ENCODE data around the gene SNX11.

The SNX11 gene

DNA sequence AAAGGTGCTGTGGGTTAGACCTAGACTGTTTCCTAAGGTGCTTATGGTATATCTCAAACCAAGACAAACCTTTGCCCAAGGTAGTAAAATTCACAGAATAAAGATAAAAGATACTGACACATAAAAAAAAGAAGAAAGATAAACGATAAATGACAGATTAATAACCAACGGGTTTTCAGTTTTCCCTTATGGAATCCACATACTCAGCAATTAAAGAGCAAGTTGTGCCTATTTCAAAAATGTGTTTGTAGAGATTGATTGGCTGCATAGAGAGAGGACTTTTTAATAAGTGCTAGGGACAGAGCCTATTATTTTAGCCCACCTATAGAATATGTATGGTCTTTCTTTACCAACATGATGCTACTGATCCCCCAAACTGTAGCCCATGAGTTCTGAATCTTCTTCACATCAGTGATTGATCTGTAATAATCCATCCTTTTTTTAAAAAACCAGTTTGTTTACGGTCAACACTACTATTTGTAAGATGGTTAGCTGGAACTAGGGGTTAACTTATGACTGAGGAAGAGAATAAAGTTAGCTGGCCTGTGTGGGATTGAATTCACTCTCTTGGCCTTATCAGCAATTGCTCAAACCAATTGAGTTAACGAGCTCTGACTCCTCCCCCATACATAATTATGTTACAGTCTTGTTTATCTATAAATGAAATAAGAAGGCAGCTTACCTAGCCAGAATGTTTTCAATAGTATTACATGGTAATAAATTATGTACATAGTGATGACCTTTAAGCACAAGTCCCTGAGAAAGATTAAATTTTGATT is 53.8 kb downstream of the SNX11 start:
- no peak for DNase-seq (ENCODE audit: low spot score)

DNA sequence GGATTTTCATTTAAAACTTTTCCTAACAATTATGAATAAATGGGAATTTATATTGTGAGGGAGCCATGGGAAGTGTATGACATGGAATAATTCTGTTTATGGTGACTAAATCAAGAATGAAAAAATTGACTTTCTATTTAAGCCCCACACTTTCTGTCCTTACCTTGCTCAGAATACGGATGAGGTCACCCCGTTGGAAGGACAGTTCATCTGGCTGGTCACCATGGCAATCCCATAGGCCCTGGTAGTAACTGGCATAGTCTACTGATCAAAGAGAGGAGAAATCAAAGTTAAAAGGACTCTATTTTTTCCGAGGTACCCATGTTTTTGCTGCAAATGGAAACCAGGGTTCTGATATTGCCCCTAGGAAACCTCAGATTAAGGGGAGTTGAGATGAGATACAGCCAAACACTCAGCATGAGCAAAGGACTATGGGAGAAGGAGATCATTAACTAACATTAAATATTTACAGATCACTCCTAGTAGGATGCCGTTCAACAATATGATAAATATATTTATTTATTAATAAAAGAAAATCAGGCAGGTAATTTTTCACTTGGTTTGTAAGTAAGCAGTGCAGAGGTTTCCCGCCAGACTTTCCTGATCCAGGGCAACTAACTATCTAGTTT is 54.9 kb downstream of the SNX11 start:
- DNase-seq (ENCODE audit: low spot score) = no peak

DNA sequence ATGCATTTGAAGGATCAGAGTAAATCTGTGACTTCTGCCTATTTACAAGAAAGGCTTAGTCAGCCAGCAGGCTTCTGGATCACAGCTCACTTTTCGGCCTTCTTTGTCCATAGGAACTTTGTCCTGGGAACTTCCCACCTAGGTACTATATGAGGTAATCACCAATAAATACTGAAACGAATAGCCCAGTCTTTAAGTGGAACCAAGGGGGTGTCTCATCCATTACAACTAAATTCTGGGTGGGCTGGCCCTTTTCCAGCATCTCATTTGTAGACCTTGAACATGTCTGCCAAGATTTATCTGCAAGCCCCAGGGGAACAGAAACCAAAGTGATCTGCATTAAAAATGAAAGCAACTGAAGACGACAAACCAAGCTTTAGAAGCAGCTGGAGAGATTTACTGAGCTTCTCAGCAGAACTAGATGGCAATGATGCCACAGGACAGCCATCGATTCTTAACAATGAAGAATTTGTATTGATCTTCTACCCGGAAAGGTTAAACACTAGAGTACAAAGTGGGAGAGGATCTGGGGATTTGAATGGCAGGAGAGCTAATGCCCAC is 55.5 kb downstream of the SNX11 start:
- DNase-seq (ENCODE audit: low spot score) = no peak

DNA sequence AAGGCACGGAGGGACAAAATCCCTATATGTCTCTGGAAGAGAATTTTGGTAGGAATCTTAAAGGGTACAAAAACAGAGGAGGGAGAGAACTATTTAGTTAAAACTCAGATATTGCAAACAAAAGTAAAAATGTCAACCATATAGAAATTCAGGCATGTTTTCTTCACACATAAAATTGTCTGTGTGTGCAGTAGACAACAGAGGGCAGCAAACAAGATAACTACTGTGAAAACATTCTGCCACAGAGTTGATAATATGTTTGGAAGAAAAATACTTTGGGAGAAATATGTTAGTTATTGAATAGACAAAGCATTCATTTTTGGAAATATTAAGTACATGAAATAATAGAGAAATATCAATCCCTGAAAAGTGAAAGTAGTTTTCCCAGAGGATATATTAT is 56.2 kb downstream of the SNX11 start:
- no peak for DNase-seq (ENCODE audit: low spot score)

DNA sequence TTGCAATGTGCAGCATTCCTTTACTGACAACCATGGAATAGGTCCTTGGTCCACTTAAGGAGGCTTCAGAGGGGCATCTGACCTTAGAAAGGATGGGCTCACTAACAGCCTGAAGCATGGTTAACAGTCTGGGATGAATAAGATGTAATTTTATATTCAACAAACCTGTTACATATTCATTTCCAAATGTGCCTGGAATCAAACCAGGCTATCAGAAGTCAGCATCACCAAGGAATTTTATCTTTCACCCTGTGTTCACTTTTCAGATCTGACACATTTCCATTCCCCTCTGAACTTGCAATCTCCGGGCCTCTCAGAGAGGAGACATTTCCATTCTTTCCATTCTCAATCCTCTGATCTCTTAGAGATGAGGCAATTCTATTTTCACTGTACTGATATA is 62.4 kb downstream of the SNX11 start:
- DNase-seq (ENCODE audit: low spot score) = no peak

Measured in globus pallidus (tissue), 1 donor.